UCSD-AML1 (cell line): Measurements from ENCODE around the gene FAM168A.

Experiments used
- DNase-seq: peaks from one replicate; lab custom pipeline; 2025; ENCODE audit not compliant: unreplicated experiment; lab: John Stamatoyannopoulos, UW

Gene FAM168A

GRCh38 chr11:73355109-73355508, 242.8 kb downstream of the FAM168A start:
- no peak for DNase-seq

GRCh38 chr11:73353422-73353821, 244.5 kb downstream of the FAM168A start:
- DNase-seq = no peak

- peak; percentile 49 for DNase-seq
Observed at GRCh38 chr11:73350908-73351636, 246.8 kb downstream of the FAM168A start.
